NT2/D1 (cell line): ENCODE results near the gene KANSL1L.

ENCODE experiments used
- YY1 ChIP-seq: IDR thresholded peaks from 2 replicates; pipeline ENCODE4 v1.6.1; 2011; ENCODE audit not compliant: insufficient read length, insufficient read depth
- ZNF274 ChIP-seq: IDR thresholded peaks from 2 replicates; pipeline ENCODE4 v1.6.1; 2011; ENCODE audit warnings: mild to moderate bottlenecking, low read depth, low read length

DNA sequence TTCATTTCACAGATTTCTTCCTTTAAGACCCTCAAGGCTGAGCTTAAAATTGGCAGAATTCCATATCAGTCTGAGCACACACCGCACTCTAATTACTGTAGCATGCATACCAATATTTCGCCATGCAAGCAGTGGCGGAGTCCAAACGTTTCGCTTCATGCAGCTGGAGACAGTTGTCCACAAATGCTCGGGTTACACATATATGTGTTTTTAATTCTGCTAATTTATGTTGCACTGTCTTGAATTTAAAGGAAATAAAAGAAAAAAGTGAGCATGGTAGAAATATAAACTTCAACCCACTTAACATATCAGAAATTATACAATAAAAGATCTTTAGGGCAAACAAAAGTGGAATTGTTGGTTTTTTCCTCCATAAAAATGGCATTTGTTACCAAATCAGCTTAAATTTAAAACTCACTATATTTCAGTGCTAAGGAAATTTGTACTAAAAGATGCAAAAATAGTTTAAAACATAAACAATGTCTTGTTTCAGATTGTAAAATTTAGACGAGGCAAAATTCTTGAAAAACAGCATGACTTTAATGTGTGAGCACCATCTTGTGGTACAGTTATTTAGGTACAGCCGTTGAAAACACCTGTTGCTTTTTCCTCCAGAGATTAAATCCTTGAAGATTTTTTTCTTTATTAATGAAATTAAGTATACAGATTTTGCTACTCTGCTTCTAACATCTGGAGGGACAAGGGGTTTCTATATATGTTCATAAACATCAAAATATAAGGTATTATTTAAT is 24.1 kb upstream of the KANSL1L start:
- TF ChIP-seq YY1 (no peak), ZNF274 (no peak)
